Endothelial cell of umbilical vein (primary cell): ENCODE measurements around the gene DDX31.

Experiments
- EZH2 ChIP-seq: IDR thresholded peaks from 2 replicates; pipeline ENCODE4 v1.6.1; 2012; ENCODE audit warnings: borderline replicate concordance, low read depth, mild to moderate bottlenecking, moderate library complexity, low read length, inconsistent platforms; ENCODE audit not compliant: severe bottlenecking
- JUN ChIP-seq: IDR thresholded peaks from 2 replicates; pipeline ENCODE4 v1.6.1; 2011; ENCODE audit warnings: borderline replicate concordance, low read depth; ENCODE audit not compliant: insufficient read length, insufficient read depth
- POLR2AphosphoS5 ChIP-seq: IDR thresholded peaks from 2 replicates; pipeline ENCODE4 v1.6.1; 2012; ENCODE audit warnings: low read depth, mild to moderate bottlenecking, control low read depth, low read length, moderate library complexity; ENCODE audit not compliant: insufficient read depth
- TF ChIP-seq, protein P1 (sequence below), 2 donors: IDR thresholded peaks; 1 replicate in 1 of 2; 2 replicates in 1 of 2; pipeline ENCODE4 v1.5.1; 2011; ENCODE audit warnings: low read length in 2 of 2, mild to moderate bottlenecking in 2 of 2, moderate library complexity in 2 of 2, control low read depth in 1 of 2, inconsistent platforms in 1 of 2, low read depth in 1 of 2; ENCODE audit not compliant: insufficient read depth in 1 of 2; ENCODE audit errors: extremely low read depth in 1 of 2

DNA sequence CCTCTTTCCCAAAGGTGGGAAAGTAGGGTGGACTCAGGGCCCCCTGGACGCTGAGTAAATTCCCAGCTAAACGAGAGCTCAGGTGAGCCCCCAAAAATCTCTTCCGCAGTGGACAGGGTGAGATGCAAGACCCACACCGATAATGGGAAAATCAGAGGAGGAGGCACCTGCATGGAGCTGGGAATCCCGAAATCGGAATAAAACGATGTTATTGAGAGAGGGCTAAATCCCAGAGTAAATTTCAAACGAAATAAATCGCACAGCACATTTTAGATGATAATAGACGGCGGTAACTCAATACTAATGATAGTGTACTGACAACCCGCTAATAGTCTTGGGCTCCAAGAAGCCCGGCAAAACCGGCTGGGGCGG lies 90.4 kb downstream of the DDX31 start:
- TF ChIP-seq EZH2 (no peak), JUN (no peak), POLR2AphosphoS5 (no peak)
- TF ChIP-seq, protein P1, sequence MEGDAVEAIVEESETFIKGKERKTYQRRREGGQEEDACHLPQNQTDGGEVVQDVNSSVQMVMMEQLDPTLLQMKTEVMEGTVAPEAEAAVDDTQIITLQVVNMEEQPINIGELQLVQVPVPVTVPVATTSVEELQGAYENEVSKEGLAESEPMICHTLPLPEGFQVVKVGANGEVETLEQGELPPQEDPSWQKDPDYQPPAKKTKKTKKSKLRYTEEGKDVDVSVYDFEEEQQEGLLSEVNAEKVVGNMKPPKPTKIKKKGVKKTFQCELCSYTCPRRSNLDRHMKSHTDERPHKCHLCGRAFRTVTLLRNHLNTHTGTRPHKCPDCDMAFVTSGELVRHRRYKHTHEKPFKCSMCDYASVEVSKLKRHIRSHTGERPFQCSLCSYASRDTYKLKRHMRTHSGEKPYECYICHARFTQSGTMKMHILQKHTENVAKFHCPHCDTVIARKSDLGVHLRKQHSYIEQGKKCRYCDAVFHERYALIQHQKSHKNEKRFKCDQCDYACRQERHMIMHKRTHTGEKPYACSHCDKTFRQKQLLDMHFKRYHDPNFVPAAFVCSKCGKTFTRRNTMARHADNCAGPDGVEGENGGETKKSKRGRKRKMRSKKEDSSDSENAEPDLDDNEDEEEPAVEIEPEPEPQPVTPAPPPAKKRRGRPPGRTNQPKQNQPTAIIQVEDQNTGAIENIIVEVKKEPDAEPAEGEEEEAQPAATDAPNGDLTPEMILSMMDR (IDR thresholded peaks at IDR 0.05; ENCODE audit: extremely low read depth in 1 of 2, insufficient read depth in 1 of 2, low read depth in 1 of 2, low read length in 2 of 2), result no peak
